ENCODE measurements around the gene SF3B5.

GRCh38 chr6:144110210-144110609 lies 14.8 kb upstream of the SF3B5 start:
- TF ChIP-seq CTCF (IDR thresholded peaks at IDR 0.05 in 2 of 3, conservative IDR thresholded peaks at IDR 0.05 in 1 of 3; ENCODE audit: insufficient read depth in 2 of 3, low read depth in 1 of 3, low read length in 3 of 3) (no peak), RAD21 (CRISPR knock-in tag; conservative IDR thresholded peaks at IDR 0.05 in 1 of 2, IDR thresholded peaks at IDR 0.05 in 1 of 2) (no peak), RBM14 (IDR thresholded peaks at IDR 0.05; ENCODE audit: borderline replicate concordance, insufficient read depth, low read depth, low read length) (no peak), KDM1A (IDR thresholded peaks at IDR 0.05) (no peak), ZNF696 (CRISPR knock-in tag; conservative IDR thresholded peaks at IDR 0.05) (no peak), SPI1 (IDR thresholded peaks at IDR 0.05; ENCODE audit: borderline replicate concordance, low read depth, low read length) (no peak), CBX5 (IDR thresholded peaks at IDR 0.05; ENCODE audit: borderline replicate concordance, low read depth) (no peak), ZNF449 (CRISPR knock-in tag; IDR thresholded peaks at IDR 0.05) (no peak), ZBTB40 (IDR thresholded peaks at IDR 0.05) (no peak), ZBTB40 (CRISPR knock-in tag; IDR thresholded peaks at IDR 0.05) (no peak), TAF1 (IDR thresholded peaks at IDR 0.05; ENCODE audit: control insufficient read depth, extremely low read depth, insufficient read depth, low read length, severe bottlenecking) (no peak), CREM (IDR thresholded peaks at IDR 0.05; ENCODE audit: low read depth) (no peak), FOXM1 (IDR thresholded peaks at IDR 0.05; ENCODE audit: low read depth) (no peak), FOXM1 (CRISPR knock-in tag; IDR thresholded peaks at IDR 0.05; ENCODE audit: low read depth) (no peak)
